Adrenal gland (tissue), 12 donors: Measurements from ENCODE around the gene AKR7A3. TPM values are rescaled to one million over a fixed set of nuclear protein-coding genes. Genes with fewer than 3 reads are reported as not detected.
"Not testable (repeated sequence)": the region's sequence is repeated elsewhere in the genome, so short reads cannot be mapped to it uniquely, and the experiment has no call there.

Source experiments
- DNase-seq, 7 donors: peaks; one replicate each; pipeline ENCODE4 v3.0.0-alpha.2; 2019 to 2020
- H3K27ac ChIP-seq, 5 donors: fragments of 200-600 bp; sonication (generic) in 4 of 5; 1 replicate in 3 of 5; 2 replicates in 2 of 5; pipeline versions ENCODE4 v1.5.1 to v1.8.0; 2016 to 2020; ENCODE audit warnings: mild to moderate bottlenecking in 1 of 5
- H3K27me3 ChIP-seq: fragments of 200-600 bp; 2 replicates; pipeline ENCODE4 v1.8.0; 2021
- H3K36me3 ChIP-seq, 2 donors: fragments of 200-600 bp; replicated peaks in 1 of 2; 1 replicate in 1 of 2; 2 replicates in 1 of 2; pipeline versions ENCODE4 v1.5.1 to v1.8.0; 2018 to 2022
- H3K4me1 ChIP-seq, 2 donors: fragments of 200-600 bp; replicated peaks in 1 of 2; 1 replicate in 1 of 2; 2 replicates in 1 of 2; pipeline versions ENCODE4 v1.5.1 to v1.8.0; 2018 to 2021
- H3K4me3 ChIP-seq, 4 donors: fragments of 200-600 bp; sonication (generic) in 3 of 4; one replicate each; pipeline ENCODE4 v1.5.1; 2016 to 2018
- H3K9me3 ChIP-seq, 3 donors: fragments of 200-600 bp; sonication (generic) in 1 of 3; replicated peaks in 1 of 3; 1 replicate in 2 of 3; 2 replicates in 1 of 3; pipeline versions ENCODE4 v1.5.1 to v1.8.0; 2016 to 2021
- POLR2A ChIP-seq, 2 donors: fragments of 450-650 bp; IDR thresholded peaks; one replicate each; pipeline ENCODE4 v1.6.1; 2017; ENCODE audit warnings: antibody characterized with exemption in 2 of 2, mild to moderate bottlenecking in 2 of 2, moderate library complexity in 1 of 2
- WGBS, 4 donors: extraction: QIAGEN DNeasy Blood & Tissue Kit in 2 of 4; methylation state at CpG; one replicate each; pipeline versions ENCODE4 v1.1.5 to v1.1.7; 2013 to 2017; 5-methylcytosine and 5-hydroxymethylcytosine counted together
- intact Hi-C, 2 donors: fragments of 100-400 bp; cut with DNase I; formaldehyde crosslinking; loops; one replicate each; pipeline versions ENCODE4 v1.14.1 to v1.15.0; 2022 to 2023
- polyA plus RNA-seq, 3 donors: library from polyadenylated mRNA; stranded (reverse); fragments of 200-250 nt in 2 of 3; fragments of 350-450 nt in 1 of 3; fragmentation: Illumina TruSeq in 1 of 3; extraction: RNeasy Lipid Tissue Mini Kit (QIAGEN cat#74804) in 1 of 3; gene quantifications; one replicate each; pipeline ENCODE4 v1.2.3, GENCODE V29; 2013 to 2014
- total RNA-seq, 9 donors: library from RNA; depleted of rRNA in 4 of 9; stranded (reverse); fragments of >200 nt in 4 of 9; fragments of 120-200 nt in 1 of 9; fragmentation: NEBNext Ultra II Directional in 1 of 9; extraction: Animal tissue kit (Norgen Biotek cat#: 25700) in 1 of 9; gene quantifications; one replicate each; pipeline versions ENCODE4 v1.1.0 to v1.2.4, GENCODE V29; 2013 to 2023
- TF ChIP-seq, protein P1 (sequence below), 6 experiments: fragments of 450-650 bp in 4 of 6; fragments of 200-600 bp in 2 of 6; sonication (generic) in 1 of 6; IDR thresholded peaks; 1 replicate in 5 of 6; 2 replicates in 1 of 6; pipeline versions ENCODE4 v1.5.1 to v1.8.0; 2016 to 2021; ENCODE audit warnings: antibody characterized with exemption in 6 of 6, mild to moderate bottlenecking in 2 of 6, moderate library complexity in 1 of 6
- donor health status: healthy with polysubstance abuse.
- donor health status: Bipolar disorder and iron deficiency.
- donor health status: DM: yes; HTN: yes; CAD: no.
- donor health status: DM: no; HTN: no; CAD: no.
- donor health status: DM: no; HTN: no; CAD: no.
- donor health status: DM: yes; HTN: yes; CAD: no.

The AKR7A3 gene
- total and polyA plus RNA-seq, 12 donors, result 1.1 to 11.3 (median 4.5) TPM

GRCh38 chr1:19287436-19288185, 959 bp downstream of the AKR7A3 start:
- no peak for DNase-seq
- H3K27me3 ChIP-seq, result no peaks in the 10 kb centered on the region
- H3K9me3 ChIP-seq, result no peaks in the 10 kb centered on the region
- H3K4me1 ChIP-seq, result peaks cover 0 to 8% of the 10 kb centered on the region in 2 donors
- 93 to 96% (median 96%) methylated on average over 8 to 13 of the region's 13 CpGs for WGBS, 4 donors
- H3K4me3 ChIP-seq, result no peak overlapping the region
- no peaks in the 10 kb centered on the region for H3K36me3 ChIP-seq
- intact Hi-C loops, result no loop called here
- H3K27ac ChIP-seq, result no peak overlapping the region
- TF ChIP-seq, protein P1, sequence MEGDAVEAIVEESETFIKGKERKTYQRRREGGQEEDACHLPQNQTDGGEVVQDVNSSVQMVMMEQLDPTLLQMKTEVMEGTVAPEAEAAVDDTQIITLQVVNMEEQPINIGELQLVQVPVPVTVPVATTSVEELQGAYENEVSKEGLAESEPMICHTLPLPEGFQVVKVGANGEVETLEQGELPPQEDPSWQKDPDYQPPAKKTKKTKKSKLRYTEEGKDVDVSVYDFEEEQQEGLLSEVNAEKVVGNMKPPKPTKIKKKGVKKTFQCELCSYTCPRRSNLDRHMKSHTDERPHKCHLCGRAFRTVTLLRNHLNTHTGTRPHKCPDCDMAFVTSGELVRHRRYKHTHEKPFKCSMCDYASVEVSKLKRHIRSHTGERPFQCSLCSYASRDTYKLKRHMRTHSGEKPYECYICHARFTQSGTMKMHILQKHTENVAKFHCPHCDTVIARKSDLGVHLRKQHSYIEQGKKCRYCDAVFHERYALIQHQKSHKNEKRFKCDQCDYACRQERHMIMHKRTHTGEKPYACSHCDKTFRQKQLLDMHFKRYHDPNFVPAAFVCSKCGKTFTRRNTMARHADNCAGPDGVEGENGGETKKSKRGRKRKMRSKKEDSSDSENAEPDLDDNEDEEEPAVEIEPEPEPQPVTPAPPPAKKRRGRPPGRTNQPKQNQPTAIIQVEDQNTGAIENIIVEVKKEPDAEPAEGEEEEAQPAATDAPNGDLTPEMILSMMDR (IDR thresholded peaks at IDR 0.05), result no peak
- no peak for TF ChIP-seq POLR2A (IDR thresholded peaks at IDR 0.05)

DNA sequence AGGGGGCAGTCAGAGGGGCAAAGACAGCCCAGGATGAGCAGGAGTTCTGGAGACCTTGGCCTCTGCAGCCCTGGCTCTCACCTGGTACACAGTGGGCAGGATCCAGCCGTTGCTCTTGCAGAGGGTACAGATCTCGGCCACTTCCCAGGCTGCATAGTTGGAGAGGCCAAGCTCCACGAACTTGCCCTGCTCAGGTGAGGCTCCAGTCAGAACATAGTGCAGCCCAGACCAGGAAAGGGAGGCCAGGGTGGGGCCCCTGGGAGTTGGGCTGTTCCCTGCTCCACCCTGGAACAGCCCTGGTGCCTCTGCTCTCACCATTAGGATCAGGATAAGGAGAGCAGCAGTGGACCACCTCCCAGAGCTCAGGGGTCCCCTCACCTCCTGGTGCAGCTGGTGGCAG, 2.8 kb downstream of the AKR7A3 start:
- H3K36me3 ChIP-seq, H3K4me1 ChIP-seq, H3K27me3 ChIP-seq, intact Hi-C loops, H3K4me3 ChIP-seq, DNase-seq, H3K27ac ChIP-seq, H3K9me3 ChIP-seq: not testable (repeated sequence)
- 73 to 100% (median 81%) methylated on average over 1 to 3 of the region's 3 CpGs for WGBS, 4 donors

- H3K4me1 ChIP-seq, intact Hi-C loops: not testable (repeated sequence)
Observed at GRCh38 chr1:19285366-19285765, 3.2 kb downstream of the AKR7A3 start.

GRCh38 chr1:19284881-19285280, 3.7 kb downstream of the AKR7A3 start:
- Histone ChIP-seq H3K9me3 (no peaks in the 10 kb centered on the region), H3K27ac (no peak overlapping the region), H3K27me3 (no peaks in the 10 kb centered on the region), H3K36me3 (no peaks in the 10 kb centered on the region), H3K4me1 (peaks cover 0 to 8% of the 10 kb centered on the region in 2 donors), H3K4me3 (no peak overlapping the region)
- WGBS, 4 donors, result 90 to 97% (median 95%) methylated on average over 8 of the region's 8 CpGs
- intact Hi-C loops, result no loop called here
- DNase-seq, result no peak
- no peak for TF ChIP-seq POLR2A (IDR thresholded peaks at IDR 0.05)
- TF ChIP-seq, protein P1 (IDR thresholded peaks at IDR 0.05), result no peak

More at GRCh38 chr1:19285366-19285765, 3.2 kb downstream of the AKR7A3 start:
- H3K36me3 ChIP-seq, DNase-seq, H3K4me3 ChIP-seq, H3K27ac ChIP-seq, H3K27me3 ChIP-seq, H3K9me3 ChIP-seq: not testable (repeated sequence)
- WGBS, 4 donors, result 89 to 100% (median 96%) methylated on average over 3 of the region's 3 CpGs

DNA sequence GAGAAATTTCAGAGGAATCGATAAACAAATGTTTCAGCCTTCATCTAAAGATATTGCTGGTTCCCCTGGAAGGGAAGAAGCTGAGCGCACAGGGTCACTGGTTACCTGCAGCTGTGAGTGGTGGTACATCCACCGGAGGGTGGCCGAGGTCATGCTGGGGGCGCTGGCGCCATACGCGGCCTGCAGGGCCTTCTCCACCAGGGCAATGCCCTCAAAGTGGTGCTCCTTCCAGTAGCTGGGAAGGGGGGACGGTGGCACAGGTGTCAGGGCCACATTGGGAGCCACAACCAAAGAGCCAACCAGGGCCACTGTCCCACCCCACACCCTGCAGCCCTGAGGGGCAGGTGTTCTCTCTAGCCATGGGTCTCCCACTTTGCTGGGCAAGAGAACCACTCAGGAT, 4.7 kb downstream of the AKR7A3 start:
- TF ChIP-seq POLR2A (IDR thresholded peaks at IDR 0.05), result no peak
- TF ChIP-seq, protein P1 (IDR thresholded peaks at IDR 0.05), result no peak
- H3K36me3 ChIP-seq, result no peaks in the 10 kb centered on the region
- intact Hi-C loops, result no loop called here

More for the DNA sequence above, 4.7 kb downstream of the AKR7A3 start:
- Histone ChIP-seq H3K27ac (no peak overlapping the region), H3K27me3 (no peaks in the 10 kb centered on the region), H3K9me3 (no peaks in the 10 kb centered on the region), H3K4me3 (no peak overlapping the region), H3K4me1 (peaks cover 0 to 1% of the 10 kb centered on the region in 2 donors)
- DNase-seq, result no peak
- 92 to 97% (median 97%) methylated on average over 9 of the region's 9 CpGs for WGBS, 4 donors
